Adrenal gland (tissue), 5 donors: ENCODE results near the gene DGLUCY.

Source experiments
- CTCF ChIP-seq, 6 experiments: fragments of 450-650 bp in 4 of 6; fragments of 200-600 bp in 2 of 6; sonication (generic) in 1 of 6; IDR thresholded peaks; 1 replicate in 5 of 6; 2 replicates in 1 of 6; pipeline versions ENCODE4 v1.5.1 to v1.8.0; 2016 to 2021; ENCODE audit warnings: antibody characterized with exemption in 6 of 6, mild to moderate bottlenecking in 2 of 6, moderate library complexity in 1 of 6
- POLR2A ChIP-seq, 2 donors: fragments of 450-650 bp; IDR thresholded peaks; one replicate each; pipeline ENCODE4 v1.6.1; 2017; ENCODE audit warnings: antibody characterized with exemption in 2 of 2, mild to moderate bottlenecking in 2 of 2, moderate library complexity in 1 of 2
- donor health status: DM: no; HTN: no; CAD: no.

GRCh38 chr14:91175291-91176201 lies 61.7 kb downstream of the DGLUCY start:
- TF ChIP-seq CTCF (IDR thresholded peaks at IDR 0.05) (no peak), POLR2A (IDR thresholded peaks at IDR 0.05) (no peak)
